GM10266 (cell line): ENCODE results near the gene CLCNKA.

Experiments
- DNase-seq: peaks from one replicate; pipeline ENCODE4 v3.0.0; 2012; ENCODE audit errors: extremely low spot score
- CTCF ChIP-seq: IDR thresholded peaks from 2 replicates; pipeline ENCODE4 v1.5.1; 2012; ENCODE audit warnings: mild to moderate bottlenecking, low read depth; ENCODE audit not compliant: control insufficient read depth, insufficient read depth; ENCODE audit errors: missing control alignments

The CLCNKA gene

GRCh38 chr1:16080422-16081150 lies 58.8 kb downstream of the CLCNKA start:
- DNase-seq: no peak

GRCh38 chr1:16081636-16082035 lies 59.8 kb downstream of the CLCNKA start:
- DNase-seq: no peak
- no peak for TF ChIP-seq CTCF

More at GRCh38 chr1:16080422-16081150, 58.8 kb downstream of the CLCNKA start:
- TF ChIP-seq CTCF: no peak

GRCh38 chr1:16082283-16083038 lies 60.6 kb downstream of the CLCNKA start:
- DNase-seq: peak; percentile 81
- TF ChIP-seq CTCF: peak; percentile 84

- no peak for TF ChIP-seq CTCF
- DNase-seq: no peak
Measured at GRCh38 chr1:16083486-16083885, 61.6 kb downstream of the CLCNKA start.
